NT2/D1 (cell line): ENCODE results near the gene NIM1K.

ENCODE experiments used
- SUZ12 ChIP-seq: IDR thresholded peaks from 2 replicates; pipeline ENCODE4 v1.6.1; 2011; ENCODE audit not compliant: insufficient read length, insufficient read depth; ENCODE audit errors: extremely low read depth
- YY1 ChIP-seq: IDR thresholded peaks from 2 replicates; pipeline ENCODE4 v1.6.1; 2011; ENCODE audit not compliant: insufficient read length, insufficient read depth
- ZNF274 ChIP-seq: IDR thresholded peaks from 2 replicates; pipeline ENCODE4 v1.6.1; 2011; ENCODE audit warnings: mild to moderate bottlenecking, low read depth, low read length

GRCh38 chr5:43268188-43268820, 76.3 kb downstream of the NIM1K start:
- TF ChIP-seq ZNF274, result no peak
- TF ChIP-seq YY1, result no peak
- TF ChIP-seq SUZ12, result no peak
